ENCODE data around the gene PGA5. TPM values are rescaled to one million over a fixed set of nuclear protein-coding genes. Genes with fewer than 3 reads are reported as not detected.
"Not testable (repeated sequence)": the region's sequence is repeated elsewhere in the genome, so short reads cannot be mapped to it uniquely, and the experiment has no call there.

Gene PGA5
- total RNA-seq, 1 donor from 2014 or later: not detected

DNA sequence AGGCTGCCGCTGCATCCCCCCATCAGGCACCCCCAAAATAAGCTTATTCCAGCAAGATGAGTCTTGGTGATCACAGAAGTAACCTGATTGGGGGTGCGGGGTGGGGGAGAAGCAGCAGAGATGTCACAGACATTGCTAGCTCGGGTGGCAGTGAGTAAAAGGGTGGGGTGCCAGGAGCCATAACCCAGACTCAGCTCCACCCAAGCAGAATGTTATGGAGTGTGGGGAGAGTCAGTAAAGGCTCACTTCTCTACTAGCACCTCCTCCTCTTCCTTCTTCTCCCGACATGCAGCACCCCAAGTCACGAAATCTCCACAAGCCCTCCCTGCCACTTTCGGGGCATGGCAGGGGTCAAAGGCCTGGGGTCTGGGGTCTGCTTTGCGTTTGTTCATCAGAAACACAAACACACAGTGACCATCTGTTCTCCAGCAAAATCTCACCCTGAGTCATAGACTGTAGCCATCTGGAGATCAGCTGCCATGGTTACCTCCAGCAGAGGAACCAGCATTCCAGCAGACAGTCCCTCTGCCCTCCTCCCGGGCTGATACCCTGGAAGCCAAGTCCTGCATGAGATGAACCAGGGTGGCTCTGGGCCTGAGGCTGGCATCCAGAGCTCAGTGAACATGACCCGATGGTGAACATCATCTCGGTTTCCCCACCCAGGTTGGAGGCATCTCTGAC, 14.4 kb upstream of the PGA5 start:
- intact Hi-C loops (cut with micrococcal nuclease): not testable (repeated sequence)

GRCh38 chr11:61229458-61229857, 11.5 kb upstream of the PGA5 start:
- intact Hi-C loops (cut with micrococcal nuclease): not testable (repeated sequence)

DNA sequence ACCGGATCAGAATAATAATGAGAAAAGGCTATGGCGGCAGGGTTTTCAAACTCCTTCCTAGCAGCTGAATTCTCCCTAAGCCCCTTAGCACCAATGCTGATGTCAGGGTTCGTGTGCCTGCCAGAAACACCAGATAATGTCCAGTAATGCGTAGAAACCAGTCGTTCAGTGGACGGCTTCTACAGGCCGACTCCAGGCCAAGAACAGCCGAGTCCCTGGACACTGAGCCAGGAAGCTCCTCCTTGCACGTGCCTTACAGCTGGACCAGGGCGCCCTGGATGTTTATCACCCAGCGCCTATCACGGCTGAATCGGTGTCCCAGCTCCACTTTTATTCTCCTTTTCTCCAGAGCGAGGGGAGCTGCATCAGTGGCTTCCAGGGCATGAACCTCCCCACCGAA, 9.9 kb upstream of the PGA5 start:
- intact Hi-C loops (cut with micrococcal nuclease): not testable (repeated sequence)

DNA sequence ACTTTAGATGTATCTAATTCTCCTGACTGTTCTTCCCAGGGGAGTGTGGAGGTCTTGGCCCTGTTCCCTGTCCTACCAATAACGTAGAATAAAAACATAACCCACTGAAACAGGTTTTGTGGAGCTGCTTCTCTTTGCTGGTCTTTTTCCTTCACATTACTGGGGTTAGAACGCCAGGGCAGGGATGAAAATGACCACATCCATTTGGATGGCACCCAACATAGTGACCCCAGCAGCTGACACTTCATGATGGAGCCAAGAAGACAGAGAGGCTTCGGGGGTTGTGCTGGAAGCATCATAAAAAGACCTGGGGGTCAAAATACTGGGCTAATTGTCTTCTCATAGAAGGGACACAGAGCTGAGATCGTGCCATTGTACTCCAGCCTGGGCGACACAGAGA, 9.4 kb upstream of the PGA5 start:
- intact Hi-C loops (cut with micrococcal nuclease): not testable (repeated sequence)

GRCh38 chr11:61232548-61233145, 8.3 kb upstream of the PGA5 start:
- intact Hi-C loops (cut with micrococcal nuclease): not testable (repeated sequence)

DNA sequence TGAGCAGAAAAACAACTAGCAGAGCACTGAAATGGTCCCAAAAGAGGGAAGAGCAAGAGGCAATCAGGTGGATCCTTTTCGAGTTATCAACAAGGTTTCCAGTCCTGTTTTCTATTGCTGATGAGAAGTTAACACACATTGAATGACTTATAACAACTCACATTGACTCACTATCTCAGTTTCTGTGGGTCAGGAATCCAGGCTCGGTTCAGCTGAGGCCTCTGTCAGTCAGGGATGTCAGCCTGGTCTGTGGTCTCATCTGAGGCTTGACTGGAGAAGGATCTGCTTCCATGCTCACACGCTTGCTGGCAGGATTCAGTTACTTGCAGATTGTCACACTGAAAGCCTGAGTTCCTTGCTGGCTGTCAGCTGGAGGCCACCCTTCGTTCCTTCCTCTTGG, 3.8 kb upstream of the PGA5 start:
- intact Hi-C loops (cut with micrococcal nuclease): not testable (repeated sequence)

- intact Hi-C loops (cut with micrococcal nuclease): not testable (repeated sequence)
Measured at GRCh38 chr11:61240288-61240687, 687 bp upstream of the PGA5 start.

- intact Hi-C loops (cut with micrococcal nuclease): not testable (repeated sequence)
Measured at GRCh38 chr11:61241526-61241925, 551 bp downstream of the PGA5 start.

DNA sequence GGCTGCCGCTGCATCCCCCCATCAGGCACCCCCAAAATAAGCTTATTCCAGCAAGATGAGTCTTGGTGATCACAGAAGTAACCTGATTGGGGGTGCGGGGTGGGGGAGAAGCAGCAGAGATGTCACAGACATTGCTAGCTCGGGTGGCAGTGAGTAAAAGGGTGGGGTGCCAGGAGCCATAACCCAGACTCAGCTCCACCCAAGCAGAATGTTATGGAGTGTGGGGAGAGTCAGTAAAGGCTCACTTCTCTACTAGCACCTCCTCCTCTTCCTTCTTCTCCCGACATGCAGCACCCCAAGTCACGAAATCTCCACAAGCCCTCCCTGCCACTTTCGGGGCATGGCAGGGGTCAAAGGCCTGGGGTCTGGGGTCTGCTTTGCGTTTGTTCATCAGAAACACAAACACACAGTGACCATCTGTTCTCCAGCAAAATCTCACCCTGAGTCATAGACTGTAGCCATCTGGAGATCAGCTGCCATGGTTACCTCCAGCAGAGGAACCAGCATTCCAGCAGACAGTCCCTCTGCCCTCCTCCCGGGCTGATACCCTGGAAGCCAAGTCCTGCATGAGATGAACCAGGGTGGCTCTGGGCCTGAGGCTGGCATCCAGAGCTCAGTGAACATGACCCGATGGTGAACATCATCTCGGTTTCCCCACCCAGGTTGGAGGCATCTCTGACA, 4.4 kb downstream of the PGA5 start:
- intact Hi-C loops (cut with micrococcal nuclease): not testable (repeated sequence)

- intact Hi-C loops (cut with micrococcal nuclease): not testable (repeated sequence)
Measured at GRCh38 chr11:61248071-61248470, 7.1 kb downstream of the PGA5 start.

DNA sequence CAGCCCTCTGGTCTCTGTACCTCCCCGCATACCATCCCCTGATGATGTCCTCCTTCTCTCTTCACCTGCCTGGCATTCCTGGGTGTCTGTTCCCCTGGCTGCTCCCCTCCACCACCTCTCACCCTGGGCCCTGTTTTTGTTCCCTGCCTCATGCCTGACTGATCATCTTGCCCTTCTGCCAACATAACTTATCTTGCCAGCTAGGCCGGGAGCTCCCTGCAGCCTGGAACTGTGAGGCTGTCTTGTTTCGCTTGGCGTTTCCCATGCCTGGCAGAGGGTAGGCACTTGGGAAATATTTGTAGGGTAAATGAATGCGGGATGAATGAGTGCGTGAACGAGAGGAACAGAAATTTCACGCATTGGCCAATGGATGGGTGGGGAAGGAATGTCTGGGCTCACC, 8.2 kb downstream of the PGA5 start:
- intact Hi-C loops (cut with micrococcal nuclease): not testable (repeated sequence)

- intact Hi-C loops (cut with micrococcal nuclease): not testable (repeated sequence)
Measured at GRCh38 chr11:61250796-61251765, 10.1 kb downstream of the PGA5 start.

GRCh38 chr11:61252332-61252731, 11.4 kb downstream of the PGA5 start:
- intact Hi-C loops (cut with micrococcal nuclease): not testable (repeated sequence)

- intact Hi-C loops (cut with micrococcal nuclease): loop anchor here (1.0 kb wide), 2 partner anchors 40 to 131 kb away; no protein-coding TSS in a partner anchor
Measured at GRCh38 chr11:61254403-61255025, 13.5 kb downstream of the PGA5 start.

DNA sequence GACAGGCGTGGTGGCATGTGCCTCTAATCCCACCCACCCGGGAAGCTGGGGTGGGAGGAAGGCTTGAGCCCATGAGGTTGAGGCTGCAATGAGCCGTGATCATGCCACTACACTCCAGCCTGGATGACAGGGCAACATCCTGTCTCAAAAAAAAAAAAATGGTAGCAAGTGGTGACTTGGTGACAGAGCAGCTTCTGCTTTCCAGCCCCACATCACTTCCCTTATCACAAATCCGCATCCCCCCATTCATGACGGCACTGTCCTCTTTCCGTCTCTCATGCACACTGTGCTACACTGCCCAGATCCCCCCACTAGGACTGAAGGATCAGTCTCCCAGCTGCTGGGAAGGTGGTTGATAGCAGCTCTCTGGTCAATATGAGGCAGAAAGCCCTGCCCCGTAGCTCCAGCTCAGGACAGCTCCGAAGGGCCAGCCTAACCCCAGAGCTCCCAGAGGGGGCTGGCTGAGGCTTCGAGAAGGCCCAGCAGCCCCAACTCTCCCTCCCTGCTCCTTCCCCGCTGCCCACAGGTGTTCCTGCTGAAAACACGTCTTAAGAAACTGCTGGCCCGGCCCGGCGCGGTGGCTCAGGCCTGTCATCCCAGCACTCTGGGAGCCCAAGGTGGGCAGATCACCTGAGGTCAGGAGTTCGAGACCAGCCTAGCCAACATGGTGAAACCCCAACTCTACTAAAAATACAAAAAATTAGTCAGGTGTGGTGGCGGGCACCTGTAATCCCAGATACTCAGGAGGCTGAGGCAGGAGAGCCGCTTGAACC, 15.9 kb downstream of the PGA5 start:
- intact Hi-C loops (cut with micrococcal nuclease): no loop called here

DNA sequence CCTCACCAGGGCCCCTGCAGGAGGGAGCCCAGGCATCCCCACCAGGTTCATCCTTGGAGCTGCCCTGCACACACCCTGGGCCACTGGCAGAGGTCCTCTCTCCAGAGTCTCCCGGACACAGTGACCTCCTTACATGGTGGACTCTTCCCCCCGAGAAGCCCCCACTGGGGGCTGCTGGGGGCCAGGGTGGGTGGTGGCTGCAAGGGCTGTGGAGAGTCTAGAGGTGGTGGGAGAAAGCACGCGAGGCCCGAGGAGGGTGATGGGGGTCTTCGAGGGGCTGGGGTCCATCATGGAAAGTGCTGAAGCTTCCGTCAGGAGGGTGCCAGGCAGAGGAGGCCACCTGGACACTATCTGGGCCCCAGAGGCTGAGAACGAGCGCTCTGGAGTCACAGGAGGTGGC, 17.6 kb downstream of the PGA5 start:
- intact Hi-C loops (cut with micrococcal nuclease): no loop called here

- intact Hi-C loops (cut with micrococcal nuclease): no loop called here
Measured at GRCh38 chr11:61259363-61259762, 18.4 kb downstream of the PGA5 start.

- intact Hi-C loops (cut with micrococcal nuclease): no loop called here
Measured at GRCh38 chr11:61264371-61264770, 23.4 kb downstream of the PGA5 start.

DNA sequence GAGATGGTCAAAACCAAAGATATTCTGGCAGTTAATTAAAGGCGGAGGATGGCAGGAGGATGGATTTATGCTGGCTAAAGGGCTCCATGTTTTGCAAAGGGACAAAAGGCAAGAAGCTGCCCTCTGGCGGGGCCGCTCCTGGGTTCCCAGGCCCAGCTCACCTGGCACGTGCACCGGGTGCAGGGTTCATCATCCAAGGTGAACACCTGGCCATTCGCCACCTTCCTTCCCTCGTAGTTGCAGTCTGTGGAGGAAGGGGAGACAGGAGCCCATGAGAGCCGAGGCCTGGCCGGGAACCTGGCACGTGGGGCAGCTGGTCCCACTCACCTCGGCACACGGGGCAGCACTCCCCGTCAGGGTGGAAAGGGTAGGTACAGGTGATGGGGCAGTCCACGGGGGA, 23.8 kb downstream of the PGA5 start:
- intact Hi-C loops (cut with micrococcal nuclease): no loop called here

DNA sequence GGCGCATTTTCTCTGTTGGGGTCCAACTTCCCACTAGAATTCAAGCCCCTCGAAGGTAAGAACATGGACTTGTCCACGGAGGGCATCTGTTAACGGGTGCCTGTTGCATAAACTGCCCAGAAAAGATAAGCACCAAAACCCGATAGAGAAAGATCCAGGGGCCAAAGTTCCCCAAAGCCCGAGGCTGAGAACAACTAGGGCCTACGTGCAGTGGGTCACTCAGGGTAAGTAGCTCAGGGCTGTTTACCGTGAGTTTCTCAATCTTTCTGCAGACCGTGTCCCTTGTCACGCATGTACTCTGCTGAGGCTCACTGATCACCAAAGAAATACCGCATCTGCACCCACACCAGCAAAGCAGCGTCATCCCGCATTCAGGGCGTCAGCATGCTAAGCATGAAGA, 24.4 kb downstream of the PGA5 start:
- intact Hi-C loops (cut with micrococcal nuclease): no loop called here

All from T-helper 2 cell treated with Interferon-gamma antibody and Interleukin-4, amounts not matched to agents 100 ng/mL and 5 ng/mL, for 36 hours (primary cell).